ENCODE measurements around the gene IGSF23.

IGSF23 gene

GRCh38 chr19:44615863-44616247, 2.5 kb downstream of the IGSF23 start:
- H3K27me3 ChIP-seq (replicated peaks; ENCODE audit: insufficient read depth, low read length) = peaks cover 17% of the 10 kb centered on the region
- H3K9me3 ChIP-seq (replicated peaks; ENCODE audit: insufficient read depth, low read length) = no peaks in the 10 kb centered on the region
- H3K4me1 ChIP-seq (ENCODE audit: low read length) = no peaks in the 10 kb centered on the region
- no peak overlapping the region for H2AFZ ChIP-seq (ENCODE audit: low read length)
- H3K9ac ChIP-seq (ENCODE audit: low read length) = no peak overlapping the region
- TF ChIP-seq EZH2 (optimal IDR thresholded peaks at IDR 0.05; ENCODE audit: low read depth, low read length) = no peak
- no peak for TF ChIP-seq EZH2phosphoT487 (IDR thresholded peaks at IDR 0.05; ENCODE audit: low read length)
- TF ChIP-seq CTCF (IDR thresholded peaks at IDR 0.05; ENCODE audit: low read length) = no peak
- H4K20me1 ChIP-seq (ENCODE audit: insufficient read depth, low read length) = no peaks in the 10 kb centered on the region
- H3K4me2 ChIP-seq (ENCODE audit: low read depth, low read length) = no peak overlapping the region
- H3K79me2 ChIP-seq (ENCODE audit: low read length) = no peaks in the 10 kb centered on the region
- no peak overlapping the region for H3K4me3 ChIP-seq (ENCODE audit: low read length)
- no peak for DNase-seq
- no peaks in the 10 kb centered on the region for H3K9me2 ChIP-seq (replicated peaks; ENCODE audit: insufficient read depth, low read length)
- no peaks in the 10 kb centered on the region for H3K36me3 ChIP-seq (replicated peaks; ENCODE audit: insufficient read depth, low read length)
- no peak overlapping the region for H3K27ac ChIP-seq (ENCODE audit: low read length)
- no peaks in the 10 kb centered on the region for H3F3A ChIP-seq (ENCODE audit: insufficient read depth, low read length)

GRCh38 chr19:44617110-44617880, 3.9 kb downstream of the IGSF23 start:
- Histone ChIP-seq H3K9me3 (replicated peaks; ENCODE audit: insufficient read depth, low read length) (no peaks in the 10 kb centered on the region), H3K4me1 (ENCODE audit: low read length) (no peaks in the 10 kb centered on the region), H4K20me1 (ENCODE audit: insufficient read depth, low read length) (no peaks in the 10 kb centered on the region), H3F3A (ENCODE audit: insufficient read depth, low read length) (no peaks in the 10 kb centered on the region), H3K4me3 (ENCODE audit: low read length) (no peak overlapping the region), H3K4me2 (ENCODE audit: low read depth, low read length) (no peak overlapping the region), H3K79me2 (ENCODE audit: low read length) (no peaks in the 10 kb centered on the region), H3K9ac (ENCODE audit: low read length) (no peak overlapping the region), H3K27me3 (replicated peaks; ENCODE audit: insufficient read depth, low read length) (peaks cover 12% of the 10 kb centered on the region), H2AFZ (ENCODE audit: low read length) (no peak overlapping the region), H3K36me3 (replicated peaks; ENCODE audit: insufficient read depth, low read length) (no peaks in the 10 kb centered on the region), H3K9me2 (replicated peaks; ENCODE audit: insufficient read depth, low read length) (no peaks in the 10 kb centered on the region), H3K27ac (ENCODE audit: low read length) (no peak overlapping the region)
- TF ChIP-seq EZH2 (optimal IDR thresholded peaks at IDR 0.05; ENCODE audit: low read depth, low read length) (no peak), CTCF (IDR thresholded peaks at IDR 0.05; ENCODE audit: low read length) (no peak), EZH2phosphoT487 (IDR thresholded peaks at IDR 0.05; ENCODE audit: low read length) (no peak)
- no peak for DNase-seq

GRCh38 chr19:44618640-44619357, 5.4 kb downstream of the IGSF23 start:
- no peaks in the 10 kb centered on the region for H3F3A ChIP-seq (ENCODE audit: insufficient read depth, low read length)
- H3K9me2 ChIP-seq (replicated peaks; ENCODE audit: insufficient read depth, low read length) = no peaks in the 10 kb centered on the region
- H3K36me3 ChIP-seq (replicated peaks; ENCODE audit: insufficient read depth, low read length) = no peaks in the 10 kb centered on the region
- H3K27me3 ChIP-seq (replicated peaks; ENCODE audit: insufficient read depth, low read length) = peaks cover 12% of the 10 kb centered on the region
- H3K4me3 ChIP-seq (ENCODE audit: low read length) = no peak overlapping the region
- H2AFZ ChIP-seq (ENCODE audit: low read length) = no peak overlapping the region
- no peak overlapping the region for H3K9ac ChIP-seq (ENCODE audit: low read length)
- H3K9me3 ChIP-seq (replicated peaks; ENCODE audit: insufficient read depth, low read length) = no peaks in the 10 kb centered on the region
- no peaks in the 10 kb centered on the region for H3K4me1 ChIP-seq (ENCODE audit: low read length)
- H3K79me2 ChIP-seq (ENCODE audit: low read length) = no peaks in the 10 kb centered on the region
- no peak overlapping the region for H3K4me2 ChIP-seq (ENCODE audit: low read depth, low read length)
- DNase-seq = no peak
- H4K20me1 ChIP-seq (ENCODE audit: insufficient read depth, low read length) = no peaks in the 10 kb centered on the region
- no peak overlapping the region for H3K27ac ChIP-seq (ENCODE audit: low read length)
- TF ChIP-seq CTCF (IDR thresholded peaks at IDR 0.05; ENCODE audit: low read length) (no peak), EZH2 (optimal IDR thresholded peaks at IDR 0.05; ENCODE audit: low read depth, low read length) (no peak), EZH2phosphoT487 (IDR thresholded peaks at IDR 0.05; ENCODE audit: low read length) (no peak)
